Measurements from ENCODE around the gene PDE7B.

GRCh38 chr6:135871878-135872277, 20.4 kb downstream of the PDE7B start:
- TF ChIP-seq CTCF (conservative IDR thresholded peaks at IDR 0.05; ENCODE audit: low read length) (no peak), EZH2phosphoT487 (IDR thresholded peaks at IDR 0.05; ENCODE audit: borderline replicate concordance) (no peak)
